ENCODE data around the gene EXD3. TPM values are rescaled to one million over a fixed set of nuclear protein-coding genes. Genes with fewer than 3 reads are reported as not detected.

The EXD3 gene
- total and polyA plus RNA-seq, 9 of the 15 experiments (the other 6 are each of a cell fraction or from before 2014, with no cell fraction given) = 0.29 to 12.5 (median 3.9) TPM

DNA sequence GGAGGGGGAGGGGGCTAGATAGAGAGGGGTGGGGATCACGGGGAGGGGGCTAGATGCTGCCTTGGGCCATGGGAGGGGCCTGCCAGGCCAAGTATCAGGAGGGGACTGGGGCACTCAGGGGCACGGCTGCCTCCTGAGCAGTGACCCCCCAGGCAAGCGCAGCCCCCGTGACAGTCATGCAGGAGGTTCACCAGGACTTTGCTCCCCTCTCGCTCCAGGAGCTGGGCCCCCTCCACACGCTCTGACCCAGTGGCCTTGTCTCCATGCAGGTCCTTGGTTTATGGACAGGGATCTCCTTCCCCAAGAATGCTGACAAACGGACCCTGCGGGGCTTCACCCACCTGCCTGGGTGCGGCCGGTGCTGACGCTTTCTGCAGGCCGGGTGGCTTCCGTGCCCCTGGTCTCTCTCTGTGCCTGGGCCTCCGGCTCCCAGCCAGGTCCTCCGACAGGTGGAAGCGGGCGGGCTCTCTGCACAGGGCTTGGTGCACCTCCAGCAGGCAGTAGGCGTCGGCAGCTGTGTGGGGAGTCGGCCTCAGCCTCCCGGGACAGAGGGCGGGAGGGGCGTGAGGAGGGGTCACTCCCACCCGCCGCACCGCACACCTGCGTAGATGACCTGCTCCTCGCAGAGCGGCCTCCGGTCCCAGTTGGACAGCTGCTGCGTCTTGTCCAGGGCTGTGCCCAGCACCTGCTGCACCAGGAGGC is 74.0 kb downstream of the EXD3 start (continued):
- no peak for TF ChIP-seq HNRNPK (IDR thresholded peaks at IDR 0.05; ENCODE audit: low read depth, low read length, poor library complexity, severe bottlenecking)

DNA sequence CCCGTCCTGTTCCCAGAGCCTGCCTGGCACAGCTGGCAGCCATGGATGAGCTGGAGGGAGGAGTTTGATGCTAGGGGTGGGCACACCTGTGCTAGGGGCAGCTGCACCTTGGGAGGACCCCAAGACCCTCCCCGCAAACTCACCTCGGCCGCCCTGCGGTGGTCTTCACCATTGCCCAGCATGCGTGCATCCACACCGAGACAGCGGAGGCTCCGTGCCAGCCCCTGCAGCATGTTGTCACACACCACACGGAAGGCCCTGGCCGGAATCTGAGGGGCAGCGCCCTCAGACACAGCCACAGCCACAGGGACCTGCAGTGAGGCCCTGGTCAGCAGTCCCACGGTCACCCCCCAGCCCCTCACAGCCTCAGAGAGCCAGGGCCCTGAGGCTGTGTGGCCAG is 75.0 kb downstream of the EXD3 start:
- in situ Hi-C loops (cut with MboI) (no loop called here), intact Hi-C loops (cut with micrococcal nuclease) (no loop called here)
- Histone ChIP-seq H3K9ac (ENCODE audit: insufficient read depth in 1 of 2, low read depth in 2 of 2, low read length in 2 of 2) (no peak overlapping the region), H3K4me2 (ENCODE audit: insufficient read depth, low read length) (no peak overlapping the region), H3K4me1 (replicated peaks in 1 of 2; ENCODE audit: control insufficient read depth in 2 of 2, insufficient read depth in 2 of 2, low read length in 2 of 2) (peaks cover 0 to 24% of the 10 kb centered on the region in 2 experiments; a peak in 2 of 5 replicates), H3K9me3 (replicated peaks; ENCODE audit: control insufficient read depth, insufficient read depth, low read depth, low read length) (peaks cover 7% of the 10 kb centered on the region), H3K4me3 (no peak overlapping the region), H3K27ac (ENCODE audit: extremely low read depth, low read depth, low read length) (no peak overlapping the region), H3K79me2 (ENCODE audit: control insufficient read depth, insufficient read depth, low read length) (no peaks in the 10 kb centered on the region), H2AFZ (ENCODE audit: low read depth, low read length) (no peak overlapping the region), H3K9me1 (ENCODE audit: control insufficient read depth, insufficient read depth, low read length) (no peaks in the 10 kb centered on the region), H3K27me3 (ENCODE audit: control insufficient read depth in 2 of 2, insufficient read depth in 2 of 2, low read length in 2 of 2) (peaks cover 8 to 31% of the 10 kb centered on the region in 2 experiments; a peak in 4 of 5 replicates), H3K36me3 (ENCODE audit: control insufficient read depth, insufficient read depth, low read length) (no peaks in the 10 kb centered on the region), H4K20me1 (replicated peaks; ENCODE audit: control insufficient read depth, insufficient read depth, low read length) (no peaks in the 10 kb centered on the region)
- POLR2A ChIA-PET = no interaction called here
- TF ChIP-seq WHSC1 (IDR thresholded peaks at IDR 0.05; ENCODE audit: low read length) = no peak
- 45% methylated on average over 13 of the region's 13 CpGs for WGBS (ENCODE audit: insufficient coverage, low coverage, missing lambda C conversion rate)
- no peak for FAIRE-seq
- BruUV-seq (replicated peaks) = no TSS peak
- no peak for DNase-seq (ENCODE audit: extremely low read depth in 1 of 4, low spot score in 3 of 4)
- CTCF ChIA-PET (ENCODE audit: low intra/inter-chr PET ratio) = no interaction called here
- no peak for ATAC-seq

DNA sequence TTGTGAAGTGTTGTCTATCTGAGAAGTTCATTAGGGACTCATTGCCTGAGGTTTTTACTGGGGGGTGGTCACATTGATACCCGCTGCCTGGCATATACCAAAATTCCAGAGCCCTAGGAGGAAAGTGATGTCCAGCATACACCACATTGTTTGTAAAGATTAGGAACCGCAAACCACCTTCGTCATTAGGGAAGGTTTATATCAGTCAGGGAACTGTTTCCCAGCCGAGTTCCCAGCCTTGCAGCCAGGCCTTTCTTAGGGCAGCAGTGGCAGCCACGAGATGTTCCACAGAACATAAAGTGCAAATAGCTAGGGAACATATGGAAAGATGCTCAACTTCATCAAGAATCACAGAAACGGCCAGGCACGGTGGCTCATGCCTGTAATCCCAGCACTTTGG is 80.5 kb downstream of the EXD3 start:
- FAIRE-seq = no peak
- TF ChIP-seq HCFC1 (IDR thresholded peaks at IDR 0.05; ENCODE audit: low read depth, low read length) (no peak), EWSR1 (IDR thresholded peaks at IDR 0.05; ENCODE audit: borderline replicate concordance, low read depth, partially characterized antibody) (no peak), EP300 (IDR thresholded peaks at IDR 0.05; ENCODE audit: low read length) (no peak), ZNF197 (CRISPR knock-in tag; IDR thresholded peaks at IDR 0.05; ENCODE audit: low read depth) (no peak), TCF3 (CRISPR knock-in tag; IDR thresholded peaks at IDR 0.05) (0 out of 2 replicates have a peak, but pooled peaks have one; percentile 13), TRIM28 (IDR thresholded peaks at IDR 0.05) (peak; percentile 39; the same call in 1 of the 2 replicates), MTA3 (IDR thresholded peaks at IDR 0.05; ENCODE audit: borderline replicate concordance) (peak; percentile 81; the same call in 1 of the 2 replicates)
- TF ChIP-seq, protein P1, sequence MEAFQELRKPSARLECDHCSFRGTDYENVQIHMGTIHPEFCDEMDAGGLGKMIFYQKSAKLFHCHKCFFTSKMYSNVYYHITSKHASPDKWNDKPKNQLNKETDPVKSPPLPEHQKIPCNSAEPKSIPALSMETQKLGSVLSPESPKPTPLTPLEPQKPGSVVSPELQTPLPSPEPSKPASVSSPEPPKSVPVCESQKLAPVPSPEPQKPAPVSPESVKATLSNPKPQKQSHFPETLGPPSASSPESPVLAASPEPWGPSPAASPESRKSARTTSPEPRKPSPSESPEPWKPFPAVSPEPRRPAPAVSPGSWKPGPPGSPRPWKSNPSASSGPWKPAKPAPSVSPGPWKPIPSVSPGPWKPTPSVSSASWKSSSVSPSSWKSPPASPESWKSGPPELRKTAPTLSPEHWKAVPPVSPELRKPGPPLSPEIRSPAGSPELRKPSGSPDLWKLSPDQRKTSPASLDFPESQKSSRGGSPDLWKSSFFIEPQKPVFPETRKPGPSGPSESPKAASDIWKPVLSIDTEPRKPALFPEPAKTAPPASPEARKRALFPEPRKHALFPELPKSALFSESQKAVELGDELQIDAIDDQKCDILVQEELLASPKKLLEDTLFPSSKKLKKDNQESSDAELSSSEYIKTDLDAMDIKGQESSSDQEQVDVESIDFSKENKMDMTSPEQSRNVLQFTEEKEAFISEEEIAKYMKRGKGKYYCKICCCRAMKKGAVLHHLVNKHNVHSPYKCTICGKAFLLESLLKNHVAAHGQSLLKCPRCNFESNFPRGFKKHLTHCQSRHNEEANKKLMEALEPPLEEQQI (IDR thresholded peaks at IDR 0.05) = no peak
- TF ChIP-seq, protein P2, sequence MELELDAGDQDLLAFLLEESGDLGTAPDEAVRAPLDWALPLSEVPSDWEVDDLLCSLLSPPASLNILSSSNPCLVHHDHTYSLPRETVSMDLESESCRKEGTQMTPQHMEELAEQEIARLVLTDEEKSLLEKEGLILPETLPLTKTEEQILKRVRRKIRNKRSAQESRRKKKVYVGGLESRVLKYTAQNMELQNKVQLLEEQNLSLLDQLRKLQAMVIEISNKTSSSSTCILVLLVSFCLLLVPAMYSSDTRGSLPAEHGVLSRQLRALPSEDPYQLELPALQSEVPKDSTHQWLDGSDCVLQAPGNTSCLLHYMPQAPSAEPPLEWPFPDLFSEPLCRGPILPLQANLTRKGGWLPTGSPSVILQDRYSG (tag; conservative IDR thresholded peaks at IDR 0.05; ENCODE audit: low read depth) = no peak

More for the DNA sequence above, 80.5 kb downstream of the EXD3 start:
- Histone ChIP-seq H3K27ac (ENCODE audit: extremely low read depth, low read depth, low read length) (no peak overlapping the region), H3K36me3 (ENCODE audit: control insufficient read depth, insufficient read depth, low read length) (no peaks in the 10 kb centered on the region), H3K79me2 (ENCODE audit: control insufficient read depth, insufficient read depth, low read length) (no peaks in the 10 kb centered on the region), H3K27me3 (ENCODE audit: control insufficient read depth in 2 of 2, insufficient read depth in 2 of 2, low read length in 2 of 2) (peaks cover 21 to 39% of the 10 kb centered on the region in 2 experiments; a peak in 4 of 5 replicates), H3K9ac (ENCODE audit: insufficient read depth in 1 of 2, low read depth in 2 of 2, low read length in 2 of 2) (no peak overlapping the region), H4K20me1 (replicated peaks; ENCODE audit: control insufficient read depth, insufficient read depth, low read length) (no peaks in the 10 kb centered on the region), H2AFZ (ENCODE audit: low read depth, low read length) (no peak overlapping the region), H3K4me1 (replicated peaks in 1 of 2; ENCODE audit: control insufficient read depth in 2 of 2, insufficient read depth in 2 of 2, low read length in 2 of 2) (no peaks in the 10 kb centered on the region), H3K9me1 (ENCODE audit: control insufficient read depth, insufficient read depth, low read length) (no peaks in the 10 kb centered on the region), H3K9me3 (replicated peaks; ENCODE audit: control insufficient read depth, insufficient read depth, low read depth, low read length) (peaks cover 11% of the 10 kb centered on the region), H3K4me2 (ENCODE audit: insufficient read depth, low read length) (no peak overlapping the region), H3K4me3 (no peak overlapping the region)
- in situ Hi-C loops (cut with MboI) (no loop called here), intact Hi-C loops (cut with micrococcal nuclease) (no loop called here)
- ATAC-seq = no peak
- WGBS (ENCODE audit: insufficient coverage, low coverage, missing lambda C conversion rate) = 5% methylated on average over 7 of the region's 7 CpGs
- POLR2A ChIA-PET = no interaction called here
- DNase-seq (ENCODE audit: extremely low read depth in 1 of 4, low spot score in 3 of 4) = no peak
- BruUV-seq (replicated peaks) = no TSS peak
- CTCF ChIA-PET (ENCODE audit: low intra/inter-chr PET ratio) = no interaction called here
